ENCODE data around the gene BEND4. TPM values are rescaled to one million over a fixed set of nuclear protein-coding genes. Genes with fewer than 3 reads are reported as not detected.
"Not testable (repeated sequence)": the region's sequence is repeated elsewhere in the genome, so short reads cannot be mapped to it uniquely, and the experiment has no call there.

Gene BEND4
- under 1 TPM in 1 of 3 donors, not detected in 2; 0.03 TPM for polyA plus RNA-seq

DNA sequence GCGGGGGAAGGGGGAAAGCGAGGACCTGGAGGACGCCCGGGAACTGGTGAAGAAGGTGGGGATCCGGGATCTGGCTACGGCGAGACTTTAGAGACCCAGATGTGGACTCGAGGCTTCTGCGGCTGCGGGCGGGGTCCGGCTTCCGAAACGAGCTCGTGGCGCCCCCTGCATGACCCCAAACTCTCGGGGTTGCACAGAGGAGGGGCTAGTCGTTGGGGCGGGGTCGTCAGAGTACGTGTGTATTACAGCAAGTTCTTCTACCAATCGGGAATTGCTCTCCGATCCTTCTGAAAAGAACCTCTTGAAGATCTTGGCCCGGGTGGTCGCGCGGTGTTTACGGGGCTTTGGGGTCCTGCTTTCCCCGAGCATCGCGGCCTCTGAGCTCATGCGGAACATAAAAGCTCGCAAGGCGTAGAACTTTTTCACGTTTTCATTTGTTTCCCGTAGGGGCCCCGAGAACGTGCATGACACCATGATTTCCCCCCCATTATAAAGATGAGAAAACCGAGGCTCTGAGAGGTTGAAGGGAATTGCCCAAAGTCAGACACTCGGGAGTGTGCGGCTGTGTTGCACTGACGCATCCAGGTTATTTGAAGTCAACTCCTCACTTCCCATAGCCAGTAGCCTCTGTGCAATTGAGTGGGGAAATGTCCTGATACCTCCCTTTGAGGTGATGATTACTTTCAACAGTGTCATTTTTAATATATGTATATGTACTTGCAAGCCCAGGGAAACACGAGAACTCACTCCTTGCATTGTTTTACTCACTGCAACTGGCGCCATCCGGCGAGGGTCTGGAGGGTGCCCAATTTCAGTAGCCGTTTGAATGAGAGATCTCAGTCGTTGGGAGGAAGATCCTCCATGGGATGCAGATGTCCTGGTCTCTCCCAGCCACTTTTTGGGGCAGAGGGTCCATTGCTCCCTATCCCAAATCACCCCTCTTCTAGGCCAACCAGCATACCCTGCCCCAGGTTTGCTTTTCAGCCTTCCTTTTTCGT is at the start of gene BEND4:
BEND4 (minus strand) TSS at position 149 of the 998 bp plus-strand sequence. CDS start 512 bp downstream, outside the sequence.
- WGBS, 3 donors, result 10 to 11% (median 11%) methylated on average over 48 to 49 of the region's 49 CpGs
- no peak within 1 kb of the TSS for H3K27ac ChIP-seq (ENCODE audit: low read depth, low read length)

DNA sequence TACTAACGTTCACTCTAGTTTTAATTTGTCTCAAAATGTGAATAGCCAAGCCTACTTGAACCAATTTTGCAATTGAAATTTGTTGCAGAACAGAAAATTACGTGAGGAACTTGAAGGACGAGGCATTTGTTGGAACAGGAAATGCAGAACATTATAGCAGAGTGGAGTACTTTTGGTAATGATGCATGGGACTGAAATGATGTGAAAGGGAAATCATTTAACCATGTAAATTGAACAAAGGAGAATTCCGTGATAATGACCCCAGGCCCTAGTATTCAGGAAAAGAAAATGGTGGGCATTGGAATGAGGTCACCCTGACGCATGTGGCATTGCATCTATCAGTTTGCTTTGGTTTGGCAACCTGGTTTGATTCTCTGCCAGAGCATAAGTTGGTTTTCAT is 44.9 kb upstream of the BEND4 start:
- WGBS, 3 donors, result 52 to 67% (median 57%) methylated on average over 5 of the region's 5 CpGs
- no peak overlapping the region for H3K27ac ChIP-seq (ENCODE audit: low read depth, low read length)

DNA sequence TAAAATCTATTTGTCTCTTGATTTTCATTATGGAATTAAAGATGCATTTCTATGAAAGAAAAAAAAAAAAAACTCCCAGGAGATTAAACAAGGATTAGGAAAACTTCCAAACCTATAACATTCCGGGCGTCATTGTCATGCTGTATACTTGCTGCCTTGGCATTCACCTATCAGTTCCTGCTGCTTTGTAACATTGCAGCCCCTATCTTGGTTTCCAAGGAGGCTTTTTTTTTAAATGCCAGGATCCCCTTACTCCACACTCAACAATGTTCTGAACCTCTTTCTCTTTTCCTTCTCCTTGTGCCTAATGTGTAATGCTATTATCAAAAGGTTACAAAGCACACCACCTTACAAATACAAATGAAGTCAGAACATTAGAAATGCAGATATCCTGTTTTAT is 20.5 kb upstream of the BEND4 start:
- H3K27ac ChIP-seq (ENCODE audit: low read depth, low read length), result no peak overlapping the region
- 57 to 83% (median 71%) methylated on average over 2 of the region's 2 CpGs for WGBS, 3 donors

DNA sequence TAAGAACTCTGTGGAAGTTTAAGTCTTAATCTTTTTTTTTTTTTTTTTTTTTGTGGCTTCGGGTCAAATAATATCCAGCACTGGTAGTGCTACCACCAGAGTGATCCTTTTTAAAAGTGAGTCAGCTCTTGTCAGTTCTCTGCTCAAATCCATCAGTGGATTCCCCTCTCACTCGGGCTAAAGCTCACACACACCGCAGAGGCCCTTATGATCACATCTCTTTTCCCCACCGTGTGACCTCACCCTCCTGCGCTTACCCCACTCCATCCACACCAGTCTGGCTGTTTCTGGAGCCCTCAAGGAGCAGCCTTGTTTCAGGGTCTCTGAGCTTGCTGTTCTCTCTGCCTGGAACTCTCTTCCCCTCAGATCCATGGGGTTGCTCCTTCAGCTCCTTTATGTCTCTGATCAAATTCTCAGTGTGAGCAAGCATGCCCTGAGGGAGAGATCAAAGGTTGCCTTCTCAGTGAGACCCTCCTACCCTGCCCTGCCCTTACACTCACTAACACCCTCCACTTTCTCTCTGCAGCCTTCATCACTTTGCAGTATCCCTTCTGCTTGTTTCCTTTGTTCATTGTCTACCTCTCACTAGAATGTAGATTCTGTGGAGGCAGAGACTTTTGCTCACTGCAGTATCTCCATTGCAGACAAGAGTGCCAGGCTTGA is 19.8 kb upstream of the BEND4 start:
- no peak overlapping the region for H3K27ac ChIP-seq (ENCODE audit: low read depth, low read length)
- 68 to 86% (median 84%) methylated on average over 5 of the region's 5 CpGs for WGBS, 3 donors

DNA sequence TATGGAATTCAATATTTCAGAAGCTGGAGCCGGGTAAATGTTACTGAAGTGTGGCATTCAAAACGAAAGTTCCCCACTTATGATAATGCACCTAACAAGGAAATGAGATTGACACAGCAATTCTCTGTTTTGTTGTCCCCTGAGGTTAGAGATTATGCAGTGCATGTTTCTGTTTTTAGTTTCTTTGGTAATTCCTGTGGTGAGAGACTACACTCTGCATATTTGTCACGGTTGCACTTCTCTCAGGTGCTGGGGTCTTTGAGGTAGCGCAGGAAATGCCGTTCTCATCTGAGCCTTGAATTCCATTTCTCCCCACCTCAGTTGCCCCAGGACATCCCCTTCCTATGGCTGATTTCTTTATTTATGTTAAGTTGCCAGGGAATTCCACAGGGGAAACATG is 15.3 kb upstream of the BEND4 start:
- WGBS, 3 donors, result 66 to 78% (median 70%) methylated on average over 5 of the region's 5 CpGs
- H3K27ac ChIP-seq (ENCODE audit: low read depth, low read length), result no peak overlapping the region

DNA sequence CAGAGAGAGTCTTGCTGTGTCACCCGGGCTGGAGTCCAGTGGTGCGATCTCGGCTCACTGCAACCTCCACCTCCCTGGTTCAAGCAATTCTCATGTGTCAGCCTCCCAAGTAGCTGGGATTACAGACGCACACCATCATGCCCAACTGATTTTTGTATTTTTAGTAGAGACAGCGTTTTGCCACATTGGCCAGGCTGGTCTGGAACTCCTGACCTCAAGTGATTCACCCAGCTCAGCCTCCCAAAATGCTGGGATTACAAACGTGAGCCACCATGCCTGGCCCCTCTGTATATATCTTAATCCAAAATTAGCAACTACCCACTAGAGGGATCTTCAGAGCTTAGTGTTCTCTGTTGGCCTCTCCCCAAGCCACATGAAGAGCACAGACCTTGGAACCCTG is 13.7 kb upstream of the BEND4 start:
- WGBS, 3 donors, result 81 to 87% (median 82%) methylated on average over 6 of the region's 6 CpGs
- not testable (repeated sequence) for H3K27ac ChIP-seq (ENCODE audit: low read depth, low read length)

DNA sequence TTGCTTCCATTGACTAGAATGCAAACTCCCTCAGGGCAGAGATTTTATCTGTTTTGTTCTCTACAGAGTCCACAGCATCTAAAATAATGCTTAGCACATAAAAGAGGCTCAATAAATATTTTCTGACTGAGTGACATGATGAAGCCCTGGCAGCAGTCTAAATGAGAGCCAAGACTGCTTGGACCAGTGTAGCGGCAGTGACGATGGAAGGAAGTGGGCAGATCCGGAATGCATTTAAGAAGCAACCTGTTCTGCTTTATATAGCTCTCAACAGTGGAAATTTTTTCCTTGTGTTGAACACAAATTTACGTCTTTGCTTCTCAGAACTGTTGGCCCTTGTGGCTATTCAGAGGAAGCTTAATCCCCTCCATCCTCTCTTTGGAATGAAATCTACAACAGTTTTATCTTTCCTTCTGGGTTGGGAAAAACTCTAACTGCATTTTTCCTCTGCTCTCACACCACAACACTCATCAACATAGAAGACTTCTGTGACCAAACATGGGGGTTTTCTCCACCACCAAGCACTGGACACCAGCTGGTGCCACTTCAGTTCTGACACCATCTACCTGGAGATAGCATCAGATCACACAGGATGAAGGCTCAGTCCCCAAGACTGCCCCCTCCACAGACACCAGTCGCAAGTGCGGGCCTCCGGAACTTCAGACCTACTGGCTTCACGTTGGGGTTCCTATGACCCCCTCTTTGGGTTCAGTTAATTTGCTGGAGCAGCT is 7.0 kb upstream of the BEND4 start:
- no peak overlapping the region for H3K27ac ChIP-seq (ENCODE audit: low read depth, low read length)
- WGBS, 3 donors, result 68 to 78% (median 74%) methylated on average over 8 of the region's 8 CpGs

DNA sequence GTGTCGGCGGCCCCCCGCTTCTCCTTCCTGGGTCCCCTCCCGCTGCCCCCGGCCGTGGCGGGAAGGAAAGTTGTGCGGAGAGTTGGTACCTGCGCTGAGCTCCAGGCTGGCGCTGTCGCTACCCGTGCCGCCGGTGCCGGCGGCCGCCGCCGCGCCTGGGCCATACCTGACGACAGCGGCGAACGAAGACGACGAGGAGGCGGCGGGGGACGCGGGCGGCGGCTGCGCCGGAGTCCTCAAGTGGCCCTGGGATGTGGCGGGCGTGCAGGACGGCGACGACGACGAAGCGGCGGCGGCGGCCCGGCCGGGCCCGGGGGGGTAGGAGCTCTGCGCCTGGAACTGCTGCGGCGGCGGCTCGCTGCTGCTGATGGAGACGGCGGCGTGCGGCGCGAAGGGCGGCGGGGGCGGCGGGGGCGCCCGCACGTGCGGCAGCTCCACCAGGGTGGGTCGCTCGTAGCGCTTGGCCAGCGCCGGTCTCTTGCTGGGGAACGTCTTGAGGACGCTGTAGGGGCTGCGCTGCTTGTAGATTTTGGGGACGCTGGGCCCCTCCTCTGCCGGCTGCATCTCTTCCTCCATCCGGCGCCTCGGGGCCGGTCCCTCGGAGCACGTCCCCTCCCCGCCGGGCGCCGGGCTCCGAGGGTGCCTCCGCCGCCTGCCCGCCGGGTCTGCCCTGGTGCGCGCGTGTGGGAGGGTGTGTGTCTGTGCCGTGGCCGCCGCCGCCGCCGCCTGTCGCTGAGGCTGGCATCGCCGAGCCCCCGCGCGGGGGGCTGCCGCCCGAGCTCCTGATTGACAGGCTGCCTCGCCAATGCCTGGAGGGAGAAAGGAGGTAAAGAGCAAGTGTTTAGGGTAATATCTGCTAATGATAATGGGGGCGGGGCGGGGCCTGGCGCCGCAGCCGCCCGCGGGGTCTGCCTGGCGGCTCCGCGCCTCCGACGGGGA is 618 bp downstream of the BEND4 start:
- WGBS, 3 donors, result 1% methylated on average over 93 to 122 of the region's 122 CpGs
- H3K27ac ChIP-seq (ENCODE audit: low read depth, low read length), result no peak overlapping the region

DNA sequence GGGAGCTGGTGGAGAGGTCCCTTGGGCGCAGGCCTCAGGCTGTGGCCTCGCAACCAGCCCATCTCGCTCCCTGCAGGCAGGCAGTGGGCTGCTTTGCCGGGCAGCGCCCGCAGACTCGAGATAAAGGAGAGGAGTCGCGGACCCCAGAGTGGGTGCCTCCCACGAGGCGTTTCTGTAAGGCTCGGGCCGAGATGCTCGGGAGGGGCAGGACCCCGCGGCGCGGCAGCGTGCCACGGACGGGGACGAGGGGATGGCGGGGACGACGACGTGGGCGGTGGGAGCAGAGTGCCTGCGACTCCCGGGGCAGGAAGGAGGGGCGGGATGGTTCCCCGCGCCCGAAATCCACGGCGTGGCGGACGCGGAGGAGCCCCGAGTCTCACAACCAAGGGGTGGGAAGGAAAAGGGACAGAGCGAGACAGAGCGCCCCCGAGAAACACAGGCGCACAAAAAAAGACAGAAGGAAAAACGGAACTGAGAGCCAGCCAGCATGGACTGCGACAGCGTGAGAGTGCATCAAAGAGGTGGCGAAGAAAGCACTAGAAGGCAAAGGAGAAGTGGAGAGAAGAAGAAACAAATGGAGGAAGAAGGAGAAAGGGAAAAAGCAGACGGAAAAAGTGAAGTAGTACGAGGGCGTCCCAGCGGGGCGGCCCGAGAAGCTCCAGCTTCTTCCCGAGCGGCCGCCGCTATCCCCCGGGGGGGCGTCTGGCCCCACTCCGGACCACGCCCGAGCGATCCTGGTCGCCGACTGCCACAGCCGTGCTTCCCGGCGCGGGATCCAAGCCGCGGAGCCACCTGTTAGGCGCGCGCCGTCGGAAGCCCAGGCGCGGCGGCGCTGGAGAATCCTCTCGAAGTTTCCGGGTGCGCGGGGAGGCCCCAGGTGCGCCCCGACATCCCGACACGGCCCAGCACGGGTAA is 1.5 kb downstream of the BEND4 start:
- WGBS, 3 donors, result 5 to 9% (median 6%) methylated on average over 67 to 89 of the region's 89 CpGs
- no peak overlapping the region for H3K27ac ChIP-seq (ENCODE audit: low read depth, low read length)

DNA sequence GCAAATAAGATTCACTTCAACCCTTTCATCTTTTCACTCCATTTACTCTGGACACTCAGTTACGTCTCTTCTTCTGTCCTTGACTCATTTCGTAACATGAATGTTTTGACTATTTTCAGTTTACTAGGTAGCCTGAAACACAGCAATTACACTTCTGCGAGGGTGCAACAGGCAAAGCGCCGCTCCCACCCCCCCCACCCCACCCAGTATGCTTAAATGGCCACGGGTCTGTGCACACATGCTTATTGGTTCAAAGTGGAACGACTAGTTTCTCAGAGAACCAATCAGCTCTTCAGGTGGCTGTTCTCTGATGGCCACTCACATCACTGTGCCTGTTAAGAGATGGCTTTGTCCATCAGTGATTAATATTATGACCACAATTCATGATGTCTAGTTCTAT is 3.5 kb downstream of the BEND4 start:
- H3K27ac ChIP-seq (ENCODE audit: low read depth, low read length), result no peak overlapping the region
- 73 to 88% (median 85%) methylated on average over 7 of the region's 7 CpGs for WGBS, 3 donors

DNA sequence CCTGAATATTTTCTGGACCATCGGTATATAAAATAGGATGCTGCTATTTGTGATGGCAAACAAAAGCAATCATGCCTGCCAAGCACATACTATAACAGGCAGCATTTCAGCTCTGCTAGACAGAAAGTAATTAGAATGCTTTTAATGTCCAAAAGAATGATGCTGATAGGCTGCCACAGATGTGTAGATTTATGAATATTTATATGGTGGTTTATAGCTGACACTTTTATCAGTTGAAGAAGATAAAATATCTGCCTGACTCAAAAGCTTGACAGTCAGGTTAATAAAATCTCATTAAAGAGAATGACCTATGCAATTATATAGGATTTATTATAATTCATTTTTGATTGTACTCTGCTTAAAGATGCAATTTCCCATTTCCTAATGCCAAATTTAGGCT is 4.0 kb downstream of the BEND4 start:
- 79 to 84% (median 81%) methylated on average over 1 of the region's 1 CpG for WGBS, 3 donors
- no peak overlapping the region for H3K27ac ChIP-seq (ENCODE audit: low read depth, low read length)

DNA sequence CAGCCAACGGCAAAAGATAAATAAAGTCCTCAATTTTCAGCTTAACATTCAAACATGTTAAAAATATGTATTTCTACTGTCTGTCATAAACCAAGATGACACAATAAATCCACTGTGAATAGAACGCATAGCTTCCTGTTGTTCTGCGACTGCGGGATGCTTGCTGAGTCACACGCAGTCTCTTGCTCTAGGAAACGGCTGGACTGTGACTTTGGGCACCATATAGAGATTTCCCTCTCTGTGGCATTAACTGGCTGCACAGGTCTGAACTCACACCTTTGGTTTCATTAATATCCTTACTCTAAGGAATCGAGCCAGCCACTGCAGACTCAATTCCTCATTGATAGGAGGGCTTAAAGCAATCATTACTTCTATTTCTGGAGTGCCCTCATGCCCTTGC is 8.4 kb downstream of the BEND4 start:
- H3K27ac ChIP-seq (ENCODE audit: low read depth, low read length), result no peak overlapping the region
- WGBS, 3 donors, result 44 to 68% (median 49%) methylated on average over 7 of the region's 7 CpGs

DNA sequence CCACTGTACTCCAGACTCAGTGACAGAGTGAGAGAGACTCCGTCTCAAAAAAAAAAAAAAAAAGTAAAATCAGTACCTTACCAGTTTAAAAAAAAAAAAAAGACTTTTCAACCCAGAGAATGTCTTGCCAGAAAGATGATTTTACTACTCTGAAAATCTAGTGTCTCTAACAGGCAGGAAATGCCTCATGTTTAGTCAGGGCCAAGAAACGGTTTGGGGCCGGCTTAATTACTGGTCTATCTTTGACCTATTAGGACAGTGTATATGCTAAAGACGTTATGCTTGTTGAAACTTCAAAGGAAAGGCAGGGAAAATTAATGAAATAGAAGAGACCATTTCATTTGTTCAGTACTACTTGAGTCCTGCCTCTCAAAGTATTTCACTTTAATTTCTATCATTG is 9.9 kb downstream of the BEND4 start:
- WGBS, 3 donors, result 61 to 75% (median 62%) methylated on average over 4 of the region's 4 CpGs

DNA sequence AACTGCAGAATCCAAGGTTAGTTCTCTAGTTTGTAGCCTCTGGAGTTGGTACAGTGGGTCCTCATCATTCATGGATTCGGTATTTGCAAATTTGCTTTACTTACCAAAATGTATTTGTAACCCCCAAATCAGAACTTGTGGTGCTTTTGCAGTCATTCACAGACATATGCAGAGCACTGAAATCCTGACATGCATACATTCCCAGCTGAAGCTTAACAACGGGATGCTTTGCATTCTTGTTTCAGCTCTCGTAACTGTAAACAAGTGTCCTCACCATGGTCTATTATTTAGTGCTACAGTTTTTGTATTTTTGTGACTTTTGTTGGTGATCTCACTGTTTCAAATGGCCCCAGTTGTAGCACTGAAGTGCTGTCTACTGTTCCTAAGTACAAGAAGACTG is 16.1 kb downstream of the BEND4 start:
- H3K27ac ChIP-seq (ENCODE audit: low read depth, low read length), result no peak overlapping the region
- WGBS, 3 donors, result 71 to 81% (median 71%) methylated on average over 3 of the region's 3 CpGs

More for the DNA sequence above, 9.9 kb downstream of the BEND4 start:
- H3K27ac ChIP-seq (ENCODE audit: low read depth, low read length), result no peak overlapping the region

DNA sequence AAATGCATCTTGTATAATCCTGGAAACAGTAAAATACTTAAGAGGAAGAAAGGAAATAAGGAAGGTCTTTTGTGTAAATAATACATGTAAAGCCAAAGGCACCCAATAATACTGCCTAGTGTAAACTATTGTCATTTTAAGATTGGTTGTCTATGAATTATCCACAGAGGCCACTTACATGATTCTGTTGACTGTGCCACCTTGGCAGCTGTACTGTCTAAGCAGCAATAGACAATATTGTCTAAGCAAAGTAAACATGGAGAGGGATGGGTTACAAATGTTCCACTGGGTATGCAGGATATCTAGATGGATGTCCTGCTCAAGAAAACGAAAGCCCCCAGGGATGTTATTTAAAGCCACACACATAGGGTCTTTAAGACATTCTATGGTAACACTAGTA is 19.4 kb downstream of the BEND4 start:
- 46 to 69% (median 68%) methylated on average over 1 of the region's 1 CpG for WGBS, 3 donors
- no peak overlapping the region for H3K27ac ChIP-seq (ENCODE audit: low read depth, low read length)

DNA sequence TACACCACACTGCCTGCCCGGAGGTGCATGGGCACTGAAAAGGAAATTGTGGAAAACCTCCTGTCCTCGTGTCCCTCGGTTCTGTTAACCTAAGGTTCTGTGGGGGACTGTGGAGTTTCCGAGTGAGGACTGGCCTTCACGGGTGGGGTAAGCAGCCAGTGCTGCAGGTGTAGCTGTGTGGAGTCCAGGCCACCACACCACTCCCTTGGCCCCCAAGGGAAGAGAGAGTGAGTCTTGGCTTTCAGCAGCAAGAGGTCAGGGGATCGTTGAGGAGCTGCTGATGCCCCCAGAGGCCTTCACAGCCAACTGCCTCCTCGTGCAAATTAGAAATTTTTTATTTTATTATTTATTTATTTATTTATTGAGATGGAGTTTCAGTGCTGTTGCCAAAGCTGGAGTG is 20.4 kb downstream of the BEND4 start:
- 82 to 88% (median 83%) methylated on average over 7 of the region's 7 CpGs for WGBS, 3 donors

DNA sequence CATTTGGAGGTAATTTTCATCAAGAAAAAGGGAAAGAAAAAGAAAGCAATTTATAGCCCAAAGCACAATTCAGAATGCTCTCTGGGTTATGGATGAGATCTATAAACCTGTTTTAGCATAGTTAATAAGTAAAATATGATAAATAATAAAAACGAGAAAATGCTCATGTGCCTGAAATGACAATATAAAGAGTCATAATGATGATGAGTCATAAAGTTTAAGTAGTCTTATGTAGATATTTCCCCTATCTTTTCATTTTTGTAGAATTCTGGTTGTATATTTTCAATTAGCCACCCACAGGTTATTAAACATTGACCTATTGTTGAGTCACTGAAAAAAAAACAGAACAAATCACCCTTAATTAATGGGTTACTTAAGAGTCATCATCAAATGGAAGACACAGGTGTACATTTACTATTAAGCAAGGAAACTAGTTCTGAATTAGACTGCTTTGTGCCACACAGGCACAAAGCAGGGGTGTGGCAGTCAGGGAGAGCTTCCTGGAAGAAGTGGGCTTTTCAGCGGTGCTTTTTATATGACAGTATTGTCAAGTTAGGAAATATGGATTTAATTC is 29.3 kb downstream of the BEND4 start:
- 69 to 91% (median 86%) methylated on average over 2 of the region's 2 CpGs for WGBS, 3 donors
- no peak overlapping the region for H3K27ac ChIP-seq (ENCODE audit: low read depth, low read length)

More for the DNA sequence above, 20.4 kb downstream of the BEND4 start:
- no peak overlapping the region for H3K27ac ChIP-seq (ENCODE audit: low read depth, low read length)
